GM21360 (cell line): Measurements from ENCODE around the gene MYT1.
"Not testable (repeated sequence)": the region's sequence is repeated elsewhere in the genome, so short reads cannot be mapped to it uniquely, and the experiment has no call there.

Experiments used
- ATAC-seq: cut with Tn5 transposase; IDR thresholded peaks from one replicate; pipeline ENCODE4 v1.9.1; 2021; ENCODE audit warnings: mild to moderate bottlenecking, moderate library complexity; ENCODE audit not compliant: unreplicated experiment

MYT1 gene

GRCh38 chr20:64166721-64167615 lies 2.7 kb downstream of the MYT1 start:
- ATAC-seq, result no peak

GRCh38 chr20:64167676-64168075 lies 3.4 kb downstream of the MYT1 start:
- no peak for ATAC-seq

- no peak for ATAC-seq
These were observed 4.3 kb downstream of the MYT1 start for GRCh38 chr20:64168381-64169090.

DNA sequence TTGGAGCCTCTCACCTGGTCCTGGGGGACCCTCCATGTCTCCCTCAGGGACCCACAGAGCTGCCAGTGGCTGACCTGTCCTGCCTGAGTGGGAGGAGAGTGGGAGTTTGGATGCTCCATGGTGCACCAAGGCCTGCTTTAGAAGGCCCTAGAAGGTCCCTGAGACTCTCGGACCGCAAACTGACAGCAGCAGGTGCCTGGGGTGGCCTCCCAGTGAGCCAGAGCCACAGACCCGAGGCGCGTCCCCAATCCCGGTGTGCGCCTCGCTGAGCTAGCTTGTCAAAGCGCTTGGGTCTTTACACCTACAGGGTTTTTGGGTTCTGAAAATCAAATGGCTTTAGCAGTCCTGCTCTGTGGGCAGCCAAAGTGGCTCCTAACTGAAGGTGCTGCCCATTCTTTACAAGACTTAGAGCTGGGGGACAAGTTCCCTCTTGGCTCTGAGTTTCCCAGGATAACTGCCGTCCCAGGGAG lies 4.9 kb downstream of the MYT1 start:
- ATAC-seq, result no peak

DNA sequence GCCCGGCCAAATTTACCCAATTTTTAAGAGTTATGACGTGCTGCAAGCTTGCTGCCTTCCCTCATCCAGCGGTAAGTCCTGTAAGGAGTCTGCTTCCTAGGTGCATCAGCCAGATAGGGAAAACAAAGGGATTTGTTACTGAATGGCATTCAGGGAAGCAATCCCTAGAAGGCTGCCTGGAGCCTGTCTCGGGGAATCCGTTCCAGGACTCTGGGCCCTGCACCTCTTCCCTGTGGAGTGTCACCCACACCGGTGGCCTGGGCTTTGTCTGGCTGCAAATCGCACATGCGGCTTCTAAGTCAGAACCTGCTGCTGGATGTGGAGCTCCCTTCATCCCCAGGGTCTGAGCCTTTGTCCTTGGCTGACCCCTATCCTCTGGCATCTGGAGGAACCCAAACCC lies 7.0 kb downstream of the MYT1 start:
- no peak for ATAC-seq

DNA sequence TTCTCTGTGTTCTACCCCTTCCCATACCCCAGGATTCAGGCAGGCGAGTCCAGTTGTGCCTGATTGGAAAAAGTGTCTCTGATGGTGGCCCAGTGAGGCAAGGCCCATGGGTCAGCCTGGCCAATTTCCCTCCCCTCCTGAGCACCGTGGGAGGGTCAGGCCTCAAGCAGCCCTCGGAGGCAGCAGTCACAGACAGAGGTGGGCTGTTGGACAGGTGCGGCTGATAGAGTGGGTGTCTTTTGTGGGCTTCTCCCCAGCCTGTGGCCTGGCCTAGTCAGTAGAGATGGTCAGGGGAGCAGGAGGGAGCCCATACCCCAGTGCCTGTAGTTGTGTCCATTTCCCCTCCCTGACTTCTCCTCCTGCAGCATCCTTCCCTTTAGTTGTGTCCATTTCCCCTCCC lies 8.9 kb downstream of the MYT1 start:
- no peak for ATAC-seq

GRCh38 chr20:64176551-64176950 lies 12.3 kb downstream of the MYT1 start:
- ATAC-seq, result no peak

GRCh38 chr20:64176971-64177370 lies 12.7 kb downstream of the MYT1 start:
- ATAC-seq, result no peak

GRCh38 chr20:64177384-64177783 lies 13.1 kb downstream of the MYT1 start:
- no peak for ATAC-seq

- ATAC-seq, result no peak
These were observed 13.5 kb downstream of the MYT1 start for GRCh38 chr20:64177787-64178186.

DNA sequence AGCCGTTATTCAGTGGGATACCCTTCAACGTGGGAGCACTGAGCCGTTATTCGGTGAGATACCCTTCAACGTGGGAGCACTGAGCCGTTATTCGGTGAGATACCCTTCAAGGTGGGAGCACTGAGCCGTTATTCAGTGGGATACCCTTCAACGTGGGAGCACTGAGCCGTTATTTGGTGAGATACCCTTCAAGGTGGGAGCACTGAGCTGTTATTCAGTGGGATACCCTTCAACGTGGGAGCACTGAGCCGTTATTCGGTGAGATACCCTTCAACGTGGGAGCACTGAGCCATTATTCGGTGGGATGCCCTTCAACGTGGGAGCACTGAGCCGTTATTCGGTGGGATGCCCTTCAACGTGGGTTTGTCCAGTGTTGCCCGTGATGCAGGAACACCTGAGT lies 14.7 kb downstream of the MYT1 start:
- not testable (repeated sequence) for ATAC-seq

GRCh38 chr20:64179805-64180204 lies 15.6 kb downstream of the MYT1 start:
- ATAC-seq, result no peak

DNA sequence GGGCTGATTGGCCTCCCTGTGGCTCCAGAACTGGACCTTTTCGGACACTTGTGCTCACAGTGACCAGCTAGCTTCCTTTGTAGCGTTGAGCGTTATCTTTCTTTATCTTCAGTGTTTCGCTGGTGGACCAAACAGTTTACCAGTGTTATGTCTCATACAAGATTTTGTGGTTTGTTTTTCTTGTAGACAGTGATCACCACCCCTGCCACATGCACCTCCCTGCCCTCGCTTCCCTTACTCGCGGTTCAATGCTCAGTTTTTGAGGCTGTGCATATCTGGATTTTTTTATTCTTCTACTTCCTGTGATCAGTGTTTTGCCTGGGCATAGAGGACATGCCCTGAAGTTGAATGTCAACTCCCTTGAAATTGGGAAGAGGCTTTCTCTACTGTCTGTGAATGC lies 16.4 kb downstream of the MYT1 start:
- ATAC-seq, result no peak

DNA sequence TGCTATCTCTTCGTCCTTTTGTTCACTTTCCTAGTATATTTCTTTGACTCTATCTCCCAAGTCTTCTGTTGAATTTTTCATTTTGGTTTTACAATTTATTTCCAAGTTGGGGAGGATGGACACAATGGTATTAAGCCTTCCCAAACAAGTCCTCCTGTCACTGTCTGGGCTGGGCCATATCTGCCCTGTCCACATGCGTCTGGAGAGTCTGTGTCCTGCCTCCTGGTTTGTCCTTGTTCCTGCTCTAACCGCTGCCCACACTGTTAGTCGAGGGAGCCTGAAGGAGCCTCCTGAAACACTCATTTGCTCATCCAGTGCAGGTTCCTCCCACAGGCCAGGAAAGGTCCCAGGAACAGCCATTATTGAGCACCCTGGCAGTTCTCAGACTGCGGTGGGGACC lies 17.1 kb downstream of the MYT1 start:
- no peak for ATAC-seq

GRCh38 chr20:64182146-64182865 lies 18.1 kb downstream of the MYT1 start:
- no peak for ATAC-seq

DNA sequence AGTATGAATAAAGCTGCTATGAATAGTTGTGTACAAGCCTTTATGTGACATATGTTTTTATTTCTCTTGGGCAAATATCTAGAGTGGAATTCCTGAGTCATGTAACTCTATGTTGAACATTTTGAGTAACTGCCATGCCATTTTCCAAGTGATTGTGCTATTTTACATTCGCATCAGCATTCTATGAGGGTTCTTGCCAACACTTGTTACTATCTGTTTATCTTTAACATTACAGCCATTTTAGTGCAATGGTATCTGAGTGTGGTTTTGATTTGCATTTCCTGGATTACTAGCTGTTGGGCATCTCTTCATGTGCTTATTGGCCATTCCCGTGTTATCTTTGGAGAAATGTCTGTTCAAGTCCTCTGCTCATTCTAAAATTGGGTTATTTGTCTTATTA lies 19.1 kb downstream of the MYT1 start:
- ATAC-seq, result no peak

DNA sequence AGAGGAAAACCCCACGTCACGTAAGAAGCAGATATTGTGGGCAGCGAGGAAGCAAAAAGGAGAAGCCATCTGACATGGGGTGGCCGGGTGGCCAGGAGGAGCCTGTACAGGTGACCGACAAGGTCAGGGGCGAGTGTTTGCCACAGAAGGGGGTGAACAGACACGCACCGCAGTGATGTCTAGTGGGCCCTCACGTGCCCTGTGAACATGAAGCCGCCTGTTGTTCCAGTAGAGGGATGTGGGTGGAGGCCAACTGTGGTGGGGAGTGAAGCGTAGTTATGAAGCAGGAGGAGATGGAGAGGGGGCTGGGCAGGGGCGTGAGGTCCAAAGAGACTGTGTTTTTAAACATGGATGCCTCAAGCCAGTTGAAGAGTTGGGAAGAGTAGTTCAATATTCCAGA lies 20.5 kb downstream of the MYT1 start:
- ATAC-seq, result no peak

- ATAC-seq, result no peak
These were observed 21.1 kb downstream of the MYT1 start for GRCh38 chr20:64185276-64185900.

DNA sequence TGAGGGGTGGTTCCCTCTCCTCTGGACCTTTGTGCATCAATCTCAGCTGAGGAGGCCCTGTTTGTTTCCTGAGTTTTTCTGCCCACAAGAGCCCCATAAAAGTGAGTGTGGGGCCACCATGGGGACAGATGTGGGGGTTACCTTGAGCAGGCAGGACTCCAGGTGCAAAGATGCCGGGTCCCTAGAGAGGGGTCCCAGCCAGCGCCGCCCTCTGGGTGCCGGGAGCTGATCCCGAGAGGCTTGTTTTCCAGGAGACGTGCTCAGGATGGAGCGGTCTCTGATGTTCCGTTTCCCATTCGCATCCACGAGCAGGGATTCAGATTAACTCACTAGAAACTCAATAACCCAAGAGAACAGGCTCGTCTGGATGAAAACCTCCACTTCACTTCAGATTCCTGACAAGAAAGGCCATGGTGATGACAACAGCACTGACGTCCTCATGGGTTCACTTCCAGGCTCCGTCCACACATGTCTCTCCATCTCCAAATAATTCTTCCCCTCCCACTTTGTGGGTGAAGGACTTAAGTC lies 21.9 kb downstream of the MYT1 start:
- no peak for ATAC-seq

DNA sequence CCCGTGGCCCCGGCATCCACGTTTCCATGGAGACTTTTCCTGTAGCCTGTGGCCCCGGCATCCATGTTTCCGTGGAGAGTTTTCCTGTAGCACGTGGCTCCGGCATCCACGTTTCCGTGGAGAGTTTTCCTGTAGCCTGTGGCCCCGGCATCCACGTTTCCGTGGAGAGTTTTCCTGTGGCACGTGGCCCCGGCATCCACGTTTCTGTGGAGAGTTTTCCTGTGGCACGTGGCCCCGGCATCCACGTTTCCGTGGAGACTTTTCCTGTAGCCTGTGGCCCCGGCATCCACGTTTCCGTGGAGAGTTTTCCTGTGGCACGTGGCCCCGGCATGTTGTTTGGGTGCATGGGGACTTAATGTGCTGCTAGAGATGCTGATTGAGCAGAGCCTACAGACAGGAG lies 23.0 kb downstream of the MYT1 start:
- ATAC-seq, result not testable (repeated sequence)

DNA sequence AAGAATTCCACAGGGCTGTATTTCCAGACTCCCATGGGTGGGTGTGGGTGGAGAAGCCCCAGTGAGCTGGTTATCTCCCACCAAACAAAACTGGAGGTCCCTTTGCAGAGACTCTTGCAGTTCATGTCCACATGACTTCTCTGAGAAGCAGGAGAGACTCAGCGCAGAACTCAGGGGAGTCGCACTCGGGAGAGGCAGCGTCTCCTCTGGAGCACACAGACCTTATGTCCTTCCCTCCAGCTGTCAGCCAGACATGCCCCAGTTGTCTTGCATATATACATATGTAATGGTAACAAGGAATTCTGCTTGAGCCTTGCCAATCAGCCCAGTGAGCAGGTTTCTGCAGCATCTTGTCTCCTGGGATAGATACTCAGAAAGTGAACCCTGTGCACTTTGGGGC lies 23.8 kb downstream of the MYT1 start:
- no peak for ATAC-seq
